H9 (cell line): ENCODE data around the gene C16orf92. TPM values are rescaled to one million over a fixed set of nuclear protein-coding genes. Genes with fewer than 3 reads are reported as not detected.
"Not testable (repeated sequence)": the region's sequence is repeated elsewhere in the genome, so short reads cannot be mapped to it uniquely, and the experiment has no call there.

Experiments
- DNase-seq: peaks from one replicate; pipeline ENCODE4 v3.0.0-alpha.2; 2017
- H2AFZ ChIP-seq: one replicate; pipeline ENCODE4 v1.6.1; 2013; ENCODE audit warnings: mild to moderate bottlenecking, low read length, control low read depth, moderate library complexity
- H2AK5ac ChIP-seq: 2 replicates; pipeline ENCODE4 v1.6.1; 2013; ENCODE audit warnings: low read length, control low read depth, mixed read lengths; ENCODE audit not compliant: insufficient read length
- H2BK120ac ChIP-seq: one replicate; pipeline ENCODE4 v1.6.1; 2013; ENCODE audit warnings: low read depth, mild to moderate bottlenecking, low read length, control low read depth, inconsistent platforms; ENCODE audit not compliant: poor library complexity, severe bottlenecking
- H2BK12ac ChIP-seq: 2 replicates; pipeline ENCODE4 v1.6.1; 2013; ENCODE audit warnings: low read length, control low read depth, mixed read lengths, low read depth; ENCODE audit not compliant: insufficient read length
- H2BK15ac ChIP-seq: 2 replicates; pipeline ENCODE4 v1.6.1; 2013; ENCODE audit warnings: low read depth, low read length, control low read depth
- H2BK20ac ChIP-seq: one replicate; pipeline ENCODE4 v1.6.1; 2013; ENCODE audit warnings: low read depth, mild to moderate bottlenecking, low read length, control low read depth, inconsistent platforms; ENCODE audit not compliant: poor library complexity, severe bottlenecking
- H2BK5ac ChIP-seq: 2 replicates; pipeline ENCODE4 v1.6.1; 2013; ENCODE audit warnings: low read length, control low read depth, mixed read lengths; ENCODE audit not compliant: insufficient read length
- H3K14ac ChIP-seq: 2 replicates; pipeline ENCODE4 v1.6.1; 2013; ENCODE audit warnings: low read length, control low read depth; ENCODE audit not compliant: insufficient read depth
- H3K18ac ChIP-seq: 2 replicates; pipeline ENCODE4 v1.6.1; 2013; ENCODE audit warnings: low read depth, mild to moderate bottlenecking, mixed read lengths, low read length, control low read depth; ENCODE audit not compliant: insufficient read length
- H3K23ac ChIP-seq: 2 replicates; pipeline ENCODE4 v1.6.1; 2013; ENCODE audit warnings: low read length, control low read depth, mixed read lengths, low read depth; ENCODE audit not compliant: insufficient read length
- H3K23me2 ChIP-seq: 2 replicates; pipeline ENCODE4 v1.6.1; 2013; ENCODE audit warnings: low read depth, mild to moderate bottlenecking, mixed read lengths, low read length, control low read depth; ENCODE audit not compliant: insufficient read length, poor library complexity, severe bottlenecking
- H3K27ac ChIP-seq: 2 replicates; pipeline ENCODE4 v1.5.1; 2013; ENCODE audit warnings: low read length, control low read depth, mixed read lengths, low read depth; ENCODE audit not compliant: insufficient read length
- H3K27me3 ChIP-seq: 2 replicates; pipeline ENCODE4 v1.6.1; 2013; ENCODE audit warnings: low read length, control low read depth, inconsistent platforms; ENCODE audit not compliant: insufficient read depth
- H3K4ac ChIP-seq: 2 replicates; pipeline ENCODE4 v1.6.1; 2013; ENCODE audit warnings: low read depth, mild to moderate bottlenecking, control low read depth, inconsistent platforms, low read length, moderate library complexity
- H3K4me1 ChIP-seq: 2 replicates; pipeline ENCODE4 v1.6.1; 2013; ENCODE audit warnings: low read length, control low read depth, inconsistent platforms; ENCODE audit not compliant: insufficient read depth
- H3K4me2 ChIP-seq: 2 replicates; pipeline ENCODE4 v1.6.1; 2013; ENCODE audit warnings: low read length, control low read depth, mixed read lengths; ENCODE audit not compliant: insufficient read length, insufficient read depth
- H3K56ac ChIP-seq: 2 replicates; pipeline ENCODE4 v1.6.1; 2013; ENCODE audit warnings: low read depth, mild to moderate bottlenecking, mixed read lengths, low read length, control low read depth; ENCODE audit not compliant: insufficient read length
- H3K79me1 ChIP-seq: 2 replicates; pipeline ENCODE4 v1.6.1; 2013; ENCODE audit warnings: low read depth, mild to moderate bottlenecking, moderate library complexity, low read length, control low read depth, inconsistent platforms; ENCODE audit not compliant: insufficient read depth, poor library complexity, severe bottlenecking
- H3K79me2 ChIP-seq: 2 replicates; pipeline ENCODE4 v1.6.1; 2013; ENCODE audit warnings: low read length, control low read depth, inconsistent platforms; ENCODE audit not compliant: insufficient read depth
- H3K9ac ChIP-seq: 2 replicates; pipeline ENCODE4 v1.6.1; 2013; ENCODE audit warnings: low read length, control low read depth, mixed read lengths; ENCODE audit not compliant: insufficient read length; ENCODE audit errors: extremely low read depth
- H3K9me3 ChIP-seq: one replicate; pipeline ENCODE4 v1.6.1; 2013; ENCODE audit warnings: low read depth, low read length, inconsistent platforms; ENCODE audit not compliant: control insufficient read depth
- H3T11ph ChIP-seq: one replicate; pipeline ENCODE4 v1.6.1; 2013; ENCODE audit warnings: mild to moderate bottlenecking, low read length, control low read depth, inconsistent platforms
- H4K20me1 ChIP-seq: one replicate; pipeline ENCODE4 v1.6.1; 2013; ENCODE audit not compliant: control insufficient read depth, insufficient read length, insufficient read depth
- H4K5ac ChIP-seq: 2 replicates; pipeline ENCODE4 v1.6.1; 2013; ENCODE audit warnings: low read depth, mild to moderate bottlenecking, mixed read lengths, low read length, control low read depth; ENCODE audit not compliant: insufficient read length
- H4K8ac ChIP-seq: replicated peaks from 2 replicates; pipeline ENCODE4 v1.6.1; 2013; ENCODE audit warnings: low read length, control low read depth, mixed read lengths, low read depth; ENCODE audit not compliant: insufficient read length
- H4K91ac ChIP-seq: 2 replicates; pipeline ENCODE4 v1.6.1; 2013; ENCODE audit warnings: low read depth, mild to moderate bottlenecking, moderate library complexity, mixed read lengths, low read length, control low read depth; ENCODE audit not compliant: insufficient read length
- H3K27ac Mint-ChIP-seq, 3 experiments: 2 replicates in 2 of 3; 3 replicates in 1 of 3; pipeline ENCODE4 v1.8.0; 2020 to 2021; ENCODE audit warnings: mixed read lengths in 3 of 3, mild to moderate bottlenecking in 1 of 3, moderate library complexity in 1 of 3
- H3K27me3 Mint-ChIP-seq: 2 replicates; pipeline ENCODE4 v1.8.0; 2021; ENCODE audit warnings: low read depth, mild to moderate bottlenecking, moderate library complexity, mixed read lengths
- H3K36me3 Mint-ChIP-seq, 3 experiments: 2 replicates in 2 of 3; 3 replicates in 1 of 3; pipeline ENCODE4 v1.8.0; 2020 to 2021; ENCODE audit warnings: low read depth in 3 of 3, mixed read lengths in 3 of 3; ENCODE audit not compliant: insufficient read depth in 1 of 3
- H3K4me1 Mint-ChIP-seq, 2 experiments: 2 replicates each; pipeline ENCODE4 v1.8.0; 2020; ENCODE audit warnings: mixed read lengths in 2 of 2
- H3K4me3 Mint-ChIP-seq, 2 experiments: 2 replicates in 1 of 2; 3 replicates in 1 of 2; pipeline ENCODE4 v1.8.0; 2020 to 2021; ENCODE audit warnings: mild to moderate bottlenecking in 2 of 2, mixed read lengths in 2 of 2, moderate library complexity in 1 of 2
- H3K9me3 Mint-ChIP-seq, 2 experiments: 2 replicates in 1 of 2; 3 replicates in 1 of 2; pipeline ENCODE4 v1.8.0; 2020; ENCODE audit warnings: mild to moderate bottlenecking in 2 of 2, mixed read lengths in 2 of 2, moderate library complexity in 1 of 2
- WGBS: extraction: QIAGEN DNeasy Blood & Tissue Kit; methylation state at CpG from one replicate; pipeline ENCODE4 v1.1.7; 2013; ENCODE audit warnings: missing lambda C conversion rate, low lambda C conversion rate, mixed read lengths; ENCODE audit not compliant: insufficient read length; ENCODE audit errors: extremely low coverage; 5-methylcytosine and 5-hydroxymethylcytosine counted together
- total RNA-seq: library from RNA; stranded (reverse); gene quantifications from 2 replicates; pipeline ENCODE4 v1.2.1, GENCODE V29; 2021
- TF ChIP-seq, protein P1 (sequence below): fragments of 200-600 bp; sonication (generic); conservative IDR thresholded peaks from 3 replicates; pipeline ENCODE4 v1.8.0; 2021; ENCODE audit warnings: antibody characterized with exemption, mild to moderate bottlenecking

Gene C16orf92
- total RNA-seq, 1 experiment from 2014 or later: not detected

DNA sequence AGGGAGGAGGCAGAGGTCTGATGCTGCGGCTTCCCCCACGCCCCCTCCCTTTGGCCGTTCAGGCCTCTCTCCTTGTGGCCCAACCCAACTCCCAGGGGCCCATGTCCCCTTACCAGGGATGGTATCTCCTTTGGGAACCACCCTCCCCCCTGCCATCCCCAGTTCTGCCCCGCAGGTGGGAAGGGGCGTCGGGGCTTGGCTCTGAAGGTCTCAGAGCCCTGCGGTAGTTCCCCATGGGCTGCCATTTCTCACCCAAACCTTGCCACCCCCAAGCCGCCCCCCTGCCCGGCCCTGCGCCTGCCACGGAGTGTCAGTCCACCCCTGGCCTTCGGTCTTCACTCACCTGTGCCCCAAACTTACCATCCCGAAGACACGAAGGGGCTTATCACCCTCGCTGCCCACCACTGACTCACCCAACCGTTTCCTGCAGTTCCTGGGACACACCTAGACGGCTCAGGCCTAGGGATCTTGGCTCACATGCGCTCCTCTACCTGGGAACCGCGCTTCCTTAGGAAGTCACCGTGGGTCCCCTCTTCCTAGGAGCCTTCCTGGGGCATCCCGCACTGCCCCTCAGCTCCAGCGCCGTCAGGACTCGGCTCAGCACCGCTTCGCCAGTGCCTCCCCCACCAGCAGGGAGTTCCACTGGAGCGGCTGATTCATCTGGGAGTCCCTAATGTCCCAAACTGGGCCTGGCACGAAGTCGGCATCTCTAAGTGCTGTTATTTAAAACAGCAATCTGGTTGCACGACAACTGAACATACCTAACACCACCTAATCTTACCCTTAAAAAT is 11.1 kb upstream of the C16orf92 start:
- H3K27ac ChIP-seq: no peak overlapping the region
- H2AFZ ChIP-seq: no peak overlapping the region
- no peak overlapping the region for H3K23ac ChIP-seq
- Mint-ChIP-seq H3K9me3 (no peaks in the 10 kb centered on the region), H3K4me1 (peaks cover 9 to 22% of the 10 kb centered on the region in 2 experiments), H3K27me3 (peaks cover 38% of the 10 kb centered on the region), H3K4me3 (peak overlapping the region; percentile 69 to 88), H3K27ac (no peak overlapping the region), H3K36me3 (peaks cover 0 to 4% (median 0%) of the 10 kb centered on the region in 3 experiments; a peak in 3 of 7 replicates)
- H3K9ac ChIP-seq: no peak overlapping the region
- no peak overlapping the region for H4K5ac ChIP-seq
- H3K23me2 ChIP-seq: peaks cover 16% of the 10 kb centered on the region
- TF ChIP-seq, protein P1, sequence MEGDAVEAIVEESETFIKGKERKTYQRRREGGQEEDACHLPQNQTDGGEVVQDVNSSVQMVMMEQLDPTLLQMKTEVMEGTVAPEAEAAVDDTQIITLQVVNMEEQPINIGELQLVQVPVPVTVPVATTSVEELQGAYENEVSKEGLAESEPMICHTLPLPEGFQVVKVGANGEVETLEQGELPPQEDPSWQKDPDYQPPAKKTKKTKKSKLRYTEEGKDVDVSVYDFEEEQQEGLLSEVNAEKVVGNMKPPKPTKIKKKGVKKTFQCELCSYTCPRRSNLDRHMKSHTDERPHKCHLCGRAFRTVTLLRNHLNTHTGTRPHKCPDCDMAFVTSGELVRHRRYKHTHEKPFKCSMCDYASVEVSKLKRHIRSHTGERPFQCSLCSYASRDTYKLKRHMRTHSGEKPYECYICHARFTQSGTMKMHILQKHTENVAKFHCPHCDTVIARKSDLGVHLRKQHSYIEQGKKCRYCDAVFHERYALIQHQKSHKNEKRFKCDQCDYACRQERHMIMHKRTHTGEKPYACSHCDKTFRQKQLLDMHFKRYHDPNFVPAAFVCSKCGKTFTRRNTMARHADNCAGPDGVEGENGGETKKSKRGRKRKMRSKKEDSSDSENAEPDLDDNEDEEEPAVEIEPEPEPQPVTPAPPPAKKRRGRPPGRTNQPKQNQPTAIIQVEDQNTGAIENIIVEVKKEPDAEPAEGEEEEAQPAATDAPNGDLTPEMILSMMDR: no peak
- H2BK120ac ChIP-seq: no peak overlapping the region
- H4K20me1 ChIP-seq: no peaks in the 10 kb centered on the region
- no peak overlapping the region for H3T11ph ChIP-seq
- no peak overlapping the region for H4K91ac ChIP-seq
- no peak overlapping the region for H2BK5ac ChIP-seq
- peak overlapping the region; percentile 91 for H3K4me2 ChIP-seq
- no peak overlapping the region for H2BK20ac ChIP-seq
- no peak overlapping the region for H4K8ac ChIP-seq
- no peaks in the 10 kb centered on the region for H3K79me2 ChIP-seq
- no peak overlapping the region for H3K18ac ChIP-seq
- H3K27me3 ChIP-seq: no peaks in the 10 kb centered on the region
- H3K4me1 ChIP-seq: no peaks in the 10 kb centered on the region; the same call in 1 of the 2 replicates
- no peak overlapping the region; the same call in 1 of the 2 replicates for H3K14ac ChIP-seq
- WGBS: no CpG with 5 or more reads among the region's 31 CpGs
- no peak overlapping the region for H2AK5ac ChIP-seq
- peak; percentile 44 for DNase-seq
- no peaks in the 10 kb centered on the region for H3K79me1 ChIP-seq
- H3K9me3 ChIP-seq: no peaks in the 10 kb centered on the region
- no peak overlapping the region for H2BK12ac ChIP-seq
- no peak overlapping the region for H3K56ac ChIP-seq
- H2BK15ac ChIP-seq: no peak overlapping the region
- H3K4ac ChIP-seq: no peak overlapping the region

- not testable (repeated sequence) for H3K79me1 ChIP-seq, DNase-seq
- H3K4me3 Mint-ChIP-seq: peak overlapping the region in 1 of 2 experiments; percentile 48; a peak in 2 of 5 replicates
These were observed 10.4 kb upstream of the C16orf92 start for GRCh38 chr16:30012598-30012997.

More at GRCh38 chr16:30012598-30012997, 10.4 kb upstream of the C16orf92 start:
- H3K9me3 ChIP-seq, H3K14ac ChIP-seq, H3K56ac ChIP-seq, H3K27me3 ChIP-seq, H3K79me2 ChIP-seq, H2BK5ac ChIP-seq, H4K8ac ChIP-seq, H2AFZ ChIP-seq, H3K4me2 ChIP-seq, H3K9me3 Mint-ChIP-seq, H4K20me1 ChIP-seq, H4K91ac ChIP-seq, H3T11ph ChIP-seq, H3K9ac ChIP-seq, H3K23ac ChIP-seq, H2AK5ac ChIP-seq, H2BK15ac ChIP-seq, H2BK12ac ChIP-seq, H3K27ac ChIP-seq, H4K5ac ChIP-seq, H3K4me1 ChIP-seq, H2BK20ac ChIP-seq, H3K36me3 Mint-ChIP-seq, H2BK120ac ChIP-seq, H3K27ac Mint-ChIP-seq, H3K18ac ChIP-seq, H3K4ac ChIP-seq: not testable (repeated sequence)
- H3K23me2 ChIP-seq: peaks cover 16% of the 10 kb centered on the region
- H3K4me1 Mint-ChIP-seq: peaks cover 9 to 22% of the 10 kb centered on the region in 2 experiments
- peaks cover 38% of the 10 kb centered on the region for H3K27me3 Mint-ChIP-seq
- no CpG with 5 or more reads among the region's 14 CpGs for WGBS
